Measurements from ENCODE around the gene VPS50. TPM values are rescaled to one million over a fixed set of nuclear protein-coding genes. Genes with fewer than 3 reads are reported as not detected.

The VPS50 gene
- total and polyA plus RNA-seq, 12 donors: 4.8 to 25.6 (median 18.4) TPM

GRCh38 chr7:93203496-93203895, 28.7 kb upstream of the VPS50 start:
- intact Hi-C loops (cut with DNase I): no loop called here

GRCh38 chr7:93205046-93205445, 27.1 kb upstream of the VPS50 start:
- Histone ChIP-seq H3K27me3 (peaks cover 0 to 20% (median 0%) of the 10 kb centered on the region in 7 donors), H3K9me3 (no peaks in the 10 kb centered on the region), H3K4me3 (no peak overlapping the region), H3K36me3 (no peaks in the 10 kb centered on the region), H3K4me1 (peaks cover 0 to 3% (median 0%) of the 10 kb centered on the region in 9 donors), H3K27ac (no peak overlapping the region)
- no peak for TF ChIP-seq CTCF (IDR thresholded peaks at IDR 0.05)
- DNase-seq (no peak), ATAC-seq (no peak)
- intact Hi-C loops (cut with DNase I): no loop called here
- WGBS, 2 donors: 59 to 62% methylated on average over 2 of the region's 2 CpGs

More at GRCh38 chr7:93203496-93203895, 28.7 kb upstream of the VPS50 start:
- no peak for DNase-seq
- H3K9me3 ChIP-seq: no peaks in the 10 kb centered on the region
- TF ChIP-seq CTCF (IDR thresholded peaks at IDR 0.05): no peak
- no peaks in the 10 kb centered on the region for H3K36me3 ChIP-seq
- no peak overlapping the region for H3K27ac ChIP-seq
- H3K4me1 ChIP-seq: peaks cover 0 to 3% (median 0%) of the 10 kb centered on the region in 9 donors
- ATAC-seq: no peak
- WGBS, 2 donors: 81 to 83% methylated on average over 3 of the region's 3 CpGs
- no peak overlapping the region for H3K4me3 ChIP-seq
- peaks cover 0 to 17% (median 0%) of the 10 kb centered on the region in 7 donors for H3K27me3 ChIP-seq

- H3K4me1 ChIP-seq: no peaks in the 10 kb centered on the region
- TF ChIP-seq CTCF (IDR thresholded peaks at IDR 0.05): no peak
- no peak for ATAC-seq
- H3K4me3 ChIP-seq: no peak overlapping the region
- DNase-seq: no peak
- WGBS, 2 donors: 71 to 75% methylated on average over 5 of the region's 5 CpGs
- H3K27ac ChIP-seq: no peak overlapping the region
- intact Hi-C loops (cut with DNase I): no loop called here
- H3K9me3 ChIP-seq: no peaks in the 10 kb centered on the region
- no peaks in the 10 kb centered on the region for H3K36me3 ChIP-seq
- H3K27me3 ChIP-seq: peaks cover 0 to 30% (median 0%) of the 10 kb centered on the region in 7 donors
Observed at GRCh38 chr7:93211228-93211818, 20.8 kb upstream of the VPS50 start.

- WGBS, 2 donors: 50 to 52% methylated on average over 1 of the region's 1 CpG
- DNase-seq (no peak), ATAC-seq (no peak)
- Histone ChIP-seq H3K4me1 (no peaks in the 10 kb centered on the region), H3K27me3 (peaks cover 0 to 30% (median 0%) of the 10 kb centered on the region in 7 donors), H3K4me3 (no peak overlapping the region), H3K9me3 (no peaks in the 10 kb centered on the region), H3K36me3 (no peaks in the 10 kb centered on the region), H3K27ac (no peak overlapping the region)
- TF ChIP-seq CTCF (IDR thresholded peaks at IDR 0.05): no peak
- intact Hi-C loops (cut with DNase I): no loop called here
Observed at GRCh38 chr7:93212881-93213280, 19.3 kb upstream of the VPS50 start.
